GM21737 (cell line): Measurements from ENCODE around the gene TOP2A.

ENCODE experiments used
- ATAC-seq: cut with Tn5 transposase; IDR thresholded peaks from one replicate; pipeline ENCODE4 v1.9.1; 2021; ENCODE audit warnings: mild to moderate bottlenecking, moderate library complexity; ENCODE audit not compliant: unreplicated experiment

TOP2A gene

GRCh38 chr17:40417609-40418427, at the start of gene TOP2A:
TSS of gene TOP2A (minus strand) at chr17:40417896. CDS start at chr17:40417791, 105 bp downstream.
- ATAC-seq: peak; percentile 92

- no peak for ATAC-seq
Measured at GRCh38 chr17:40467281-40467867, 49.7 kb upstream of the TOP2A start.

GRCh38 chr17:40466298-40466971, 48.7 kb upstream of the TOP2A start:
- no peak for ATAC-seq

GRCh38 chr17:40464392-40464855, 46.7 kb upstream of the TOP2A start:
- ATAC-seq: no peak

GRCh38 chr17:40463122-40463550, 45.4 kb upstream of the TOP2A start:
- no peak for ATAC-seq

- no peak for ATAC-seq
Measured at GRCh38 chr17:40462343-40463121, 44.8 kb upstream of the TOP2A start.

- no peak for ATAC-seq
Measured at GRCh38 chr17:40461732-40462342, 44.1 kb upstream of the TOP2A start.

- ATAC-seq: no peak
Measured at GRCh38 chr17:40460968-40461731, 43.5 kb upstream of the TOP2A start.

GRCh38 chr17:40460604-40460967, 42.9 kb upstream of the TOP2A start:
- no peak for ATAC-seq

- no peak for ATAC-seq
Measured at GRCh38 chr17:40459636-40460603, 42.2 kb upstream of the TOP2A start.

GRCh38 chr17:40458851-40459482, 41.3 kb upstream of the TOP2A start:
- no peak for ATAC-seq

GRCh38 chr17:40457964-40458791, 40.5 kb upstream of the TOP2A start:
- no peak for ATAC-seq

- no peak for ATAC-seq
Measured at GRCh38 chr17:40457369-40457768, 39.7 kb upstream of the TOP2A start.

- ATAC-seq: no peak
Measured at GRCh38 chr17:40456396-40456951, 38.8 kb upstream of the TOP2A start.

- no peak for ATAC-seq
Measured at GRCh38 chr17:40454613-40454995, 36.9 kb upstream of the TOP2A start.

- no peak for ATAC-seq
Measured at GRCh38 chr17:40453881-40454612, 36.4 kb upstream of the TOP2A start.
